Inflammatory macrophage treated with lipopolysaccharide for 4 hours (primary cell): Measurements from ENCODE around the gene HYCC2.
"Not testable (repeated sequence)": the region's sequence is repeated elsewhere in the genome, so short reads cannot be mapped to it uniquely, and the experiment has no call there.

ENCODE experiments used
- DNase-seq: peaks from one replicate; pipeline ENCODE4 v3.0.0-alpha.2; 2020

The HYCC2 gene

DNA sequence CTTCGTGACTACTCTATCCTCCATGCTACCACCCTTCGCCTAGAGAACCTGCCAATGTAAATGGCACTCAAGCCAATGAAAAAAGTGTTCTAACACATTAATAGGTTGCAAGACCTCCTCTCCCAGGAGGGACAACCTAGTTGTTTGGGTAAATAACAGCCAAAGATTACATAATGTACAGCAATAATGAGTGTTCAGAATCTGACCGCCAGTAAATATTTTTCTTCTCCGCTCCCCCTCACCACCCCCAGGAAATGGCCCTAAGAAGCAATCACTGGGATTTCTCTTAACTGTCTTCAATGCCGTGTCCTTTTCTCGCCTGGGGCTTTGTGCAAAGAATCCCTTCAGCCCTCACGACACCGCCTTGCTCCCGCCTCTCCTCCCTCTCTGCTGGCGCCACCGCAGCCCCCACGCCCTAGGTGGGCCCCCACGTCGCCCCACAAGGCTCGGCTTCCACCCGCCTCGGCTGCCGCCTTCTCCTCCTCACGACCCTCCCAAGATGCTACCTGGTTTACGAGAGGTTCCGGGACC, 458 bp downstream of the HYCC2 start:
- no peak for DNase-seq

GRCh38 chr2:201064797-201065329, 6.6 kb downstream of the HYCC2 start:
- DNase-seq, result no peak

DNA sequence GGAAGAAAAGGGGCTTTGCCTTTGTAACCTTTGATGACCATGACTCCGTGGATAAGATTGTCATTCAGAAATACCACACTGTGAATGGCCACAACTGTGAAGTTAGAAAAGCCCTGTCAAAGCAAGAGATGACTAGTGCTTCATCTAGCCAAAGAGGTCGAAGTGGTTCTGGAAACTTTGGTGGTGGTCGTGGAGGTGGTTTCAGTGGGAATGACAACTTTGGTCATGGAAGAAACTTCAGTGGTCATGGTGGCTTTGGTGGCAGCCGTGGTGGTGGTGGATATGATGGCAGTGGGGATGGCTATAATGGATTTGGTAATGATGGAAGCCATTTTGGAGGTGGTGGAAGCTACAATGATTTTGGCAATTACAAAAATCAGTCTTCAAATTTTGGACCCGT, 8.0 kb downstream of the HYCC2 start:
- not testable (repeated sequence) for DNase-seq

DNA sequence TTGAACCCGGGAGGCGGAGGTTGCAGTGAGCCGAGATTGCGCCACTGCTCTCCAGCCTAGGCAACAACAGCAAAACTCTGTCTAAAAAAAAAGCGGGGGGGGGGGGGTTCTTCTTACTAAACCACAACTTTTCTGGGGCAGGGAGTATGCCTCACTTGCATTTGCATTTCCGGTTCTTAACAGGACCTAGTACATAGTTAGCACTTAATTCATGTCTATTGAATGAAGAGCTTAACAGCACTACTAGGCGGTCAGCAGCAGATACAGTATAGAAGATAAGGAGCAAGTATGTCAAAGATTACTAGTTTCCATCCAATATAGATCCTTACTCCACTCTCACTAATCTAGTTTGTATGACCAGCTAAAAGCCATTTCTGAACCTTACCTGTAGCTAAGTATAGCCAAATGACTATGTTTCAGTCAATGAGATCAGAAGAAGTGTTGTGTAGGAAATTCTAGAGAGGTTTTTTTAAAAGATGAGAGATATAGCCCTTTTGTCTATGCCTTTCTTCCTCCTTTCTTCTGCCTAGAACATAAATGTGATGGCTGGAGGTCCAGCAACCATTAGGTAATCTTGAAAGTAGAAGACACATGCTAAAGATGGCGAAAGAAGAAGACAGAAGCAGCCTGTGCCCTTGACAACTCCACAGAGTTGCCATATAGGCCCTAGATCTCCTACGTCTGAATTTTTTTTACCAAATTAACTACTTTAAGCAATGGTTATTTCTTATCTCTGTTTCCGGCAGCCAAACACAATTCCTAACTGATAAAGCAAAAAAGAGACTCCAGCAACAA, 11.3 kb downstream of the HYCC2 start:
- DNase-seq, result peak; percentile 30

DNA sequence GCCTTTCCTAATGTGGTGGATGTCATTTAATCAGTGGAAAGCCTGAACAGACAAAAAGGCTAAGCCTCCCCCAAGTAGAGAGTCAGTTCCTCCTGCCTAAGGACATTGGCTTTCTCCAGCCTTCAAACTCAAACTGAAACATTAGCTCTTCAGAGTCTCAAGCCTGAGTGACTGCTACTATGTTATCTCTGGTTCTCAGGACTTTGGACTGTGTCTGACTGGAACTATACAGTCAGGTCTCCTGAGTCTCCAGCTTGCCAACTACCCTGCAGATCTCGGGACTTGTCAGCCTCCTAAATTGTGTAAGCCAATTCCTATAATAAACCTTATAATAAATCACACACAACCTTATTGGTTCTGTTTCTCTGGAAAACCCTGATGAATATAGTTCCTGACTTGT, 12.6 kb downstream of the HYCC2 start:
- no peak for DNase-seq

DNA sequence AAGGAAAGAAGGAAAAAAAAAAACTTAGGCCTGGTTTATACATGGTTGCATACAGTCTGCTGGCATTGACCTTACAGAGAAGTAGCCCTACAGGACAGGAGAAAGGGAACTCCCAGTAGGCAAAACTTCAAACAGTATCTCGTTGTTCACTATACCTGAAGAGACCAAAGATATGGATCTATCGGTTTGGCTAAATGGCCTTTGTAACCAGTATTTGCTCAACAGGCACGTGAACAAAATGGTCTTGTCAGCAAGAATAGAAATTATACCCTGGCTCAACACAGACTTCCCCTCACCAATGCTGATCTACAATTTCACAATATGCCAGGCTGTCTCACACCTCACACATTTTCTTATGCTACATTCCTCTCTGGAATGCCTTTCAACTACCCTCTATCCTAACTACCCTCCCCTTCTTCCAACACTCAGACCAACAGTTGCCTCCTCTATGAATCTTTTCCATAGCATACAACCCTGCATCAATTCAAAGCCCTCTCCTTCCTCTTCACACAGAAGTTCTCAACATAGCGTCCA, 13.7 kb downstream of the HYCC2 start:
- DNase-seq, result no peak

GRCh38 chr2:201057087-201057521, 14.4 kb downstream of the HYCC2 start:
- DNase-seq, result peak; percentile 20

GRCh38 chr2:201049455-201049854, 22.0 kb downstream of the HYCC2 start:
- no peak for DNase-seq

DNA sequence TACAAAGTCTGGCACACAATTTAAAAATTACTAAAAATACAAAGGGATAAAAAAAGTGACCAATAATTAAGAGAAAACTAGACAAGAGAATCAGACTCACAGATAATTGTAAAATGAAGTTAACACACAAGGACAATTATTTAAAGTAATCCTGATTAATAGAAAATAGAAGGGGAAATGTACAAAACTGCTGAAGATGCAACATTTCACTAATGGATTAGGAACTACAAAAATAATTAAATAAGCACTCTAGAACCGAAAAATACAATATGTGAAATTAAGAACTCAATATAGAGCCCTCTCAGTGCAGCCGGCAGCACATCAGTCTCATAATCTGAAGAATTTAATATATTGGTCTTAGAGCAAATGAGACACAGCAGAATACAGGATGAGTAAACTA, 24.6 kb downstream of the HYCC2 start:
- DNase-seq, result no peak

- DNase-seq, result not testable (repeated sequence)
Measured at GRCh38 chr2:201043050-201043449, 28.4 kb downstream of the HYCC2 start.

DNA sequence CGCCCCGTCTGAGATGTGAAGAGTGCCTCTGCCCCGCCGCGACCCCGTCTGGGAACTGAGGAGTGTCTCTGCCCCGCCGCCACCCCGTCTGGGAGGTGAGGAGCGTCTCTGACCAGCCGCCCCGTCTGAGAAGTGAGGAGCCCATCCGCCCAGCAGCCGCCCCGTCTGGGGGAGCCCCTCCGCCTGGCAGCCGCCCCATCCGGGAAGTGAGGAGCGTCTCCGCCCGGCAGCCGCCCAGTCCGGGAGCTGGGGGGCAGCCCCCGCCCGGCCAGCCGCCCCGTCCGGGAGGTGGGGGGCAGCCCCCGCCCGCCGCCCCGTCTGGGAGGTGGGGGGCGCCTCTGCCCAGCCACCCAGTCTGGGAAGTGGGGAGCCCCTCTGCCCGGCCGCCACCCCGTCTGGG, 29.0 kb downstream of the HYCC2 start:
- not testable (repeated sequence) for DNase-seq

GRCh38 chr2:201040867-201041628, 30.4 kb downstream of the HYCC2 start:
- DNase-seq, result no peak

DNA sequence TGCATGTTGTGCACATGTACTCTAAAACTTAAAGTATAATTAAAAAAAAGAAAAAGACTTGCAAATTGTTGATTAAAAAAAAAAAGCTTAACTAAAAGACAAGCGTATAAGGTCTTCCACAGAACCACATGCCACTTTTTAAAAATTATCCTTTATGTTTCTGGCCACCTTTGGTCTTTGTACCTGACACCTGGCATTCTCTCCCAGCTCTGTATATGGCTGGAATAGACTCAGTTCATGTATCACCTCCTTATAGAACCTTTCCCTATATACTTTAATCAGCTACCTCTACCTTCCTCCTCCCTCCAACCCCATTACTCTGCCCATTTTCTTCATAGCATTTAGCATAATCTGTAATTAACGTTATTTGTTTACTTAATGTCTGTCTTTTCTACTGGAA, 32.6 kb downstream of the HYCC2 start:
- DNase-seq, result no peak

DNA sequence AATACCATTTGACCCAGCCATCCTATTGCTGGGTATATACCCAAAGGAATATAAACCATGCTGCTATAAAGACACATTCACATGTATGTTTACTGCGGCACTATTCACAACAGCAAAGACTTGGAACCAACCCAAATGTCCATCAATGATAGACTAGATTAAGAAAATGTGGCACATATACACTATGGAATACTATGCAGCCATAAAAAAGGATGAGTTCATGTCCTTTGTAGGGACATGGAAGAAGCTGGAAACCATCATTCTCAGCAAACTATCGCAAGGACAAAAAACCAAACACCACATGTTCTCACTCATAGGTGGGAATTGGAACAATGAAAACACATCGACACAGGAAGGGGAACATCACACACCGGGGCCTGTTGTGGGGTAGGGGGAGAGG, 33.1 kb downstream of the HYCC2 start:
- DNase-seq, result not testable (repeated sequence)

GRCh38 chr2:201034355-201034754, 37.1 kb downstream of the HYCC2 start:
- not testable (repeated sequence) for DNase-seq

- no peak for DNase-seq
Measured at GRCh38 chr2:201024518-201024917, 47.0 kb downstream of the HYCC2 start.

- DNase-seq, result peak; percentile 1
Measured at GRCh38 chr2:201021914-201022313, 49.6 kb downstream of the HYCC2 start.
